ENCODE results near the gene BCL11A.

BCL11A gene

DNA sequence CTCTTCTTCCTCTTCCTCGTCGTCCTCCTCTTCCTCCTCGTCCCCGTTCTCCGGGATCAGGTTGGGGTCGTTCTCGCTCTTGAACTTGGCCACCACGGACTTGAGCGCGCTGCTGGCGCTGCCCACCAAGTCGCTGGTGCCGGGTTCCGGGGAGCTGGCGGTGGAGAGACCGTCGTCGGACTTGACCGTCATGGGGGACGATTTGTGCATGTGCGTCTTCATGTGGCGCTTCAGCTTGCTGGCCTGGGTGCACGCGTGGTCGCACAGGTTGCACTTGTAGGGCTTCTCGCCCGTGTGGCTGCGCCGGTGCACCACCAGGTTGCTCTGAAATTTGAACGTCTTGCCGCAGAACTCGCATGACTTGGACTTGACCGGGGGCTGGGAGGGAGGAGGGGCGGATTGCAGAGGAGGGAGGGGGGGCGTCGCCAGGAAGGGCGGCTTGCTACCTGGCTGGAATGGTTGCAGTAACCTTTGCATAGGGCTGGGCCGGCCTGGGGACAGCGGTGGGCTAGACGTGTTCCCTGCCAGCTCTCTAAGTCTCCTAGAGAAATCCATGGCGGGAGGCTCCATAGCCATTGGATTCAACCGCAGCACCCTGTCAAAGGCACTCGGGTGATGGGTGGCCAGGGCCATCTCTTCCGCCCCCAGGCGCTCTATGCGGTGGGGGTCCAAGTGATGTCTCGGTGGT lies 91.9 kb downstream of the BCL11A start:
- Histone ChIP-seq H3K27me3 (ENCODE audit: insufficient read depth, low read depth, severe bottlenecking) (no peaks in the 10 kb centered on the region), H3K36me3 (peaks cover 18% of the 10 kb centered on the region), H3K27ac (no peak overlapping the region), H3K9me3 (ENCODE audit: severe bottlenecking) (no peaks in the 10 kb centered on the region), H3K4me3 (ENCODE audit: low read depth, low read length) (no peak overlapping the region)
- DNase-seq: no peak
- TF ChIP-seq, protein P1, sequence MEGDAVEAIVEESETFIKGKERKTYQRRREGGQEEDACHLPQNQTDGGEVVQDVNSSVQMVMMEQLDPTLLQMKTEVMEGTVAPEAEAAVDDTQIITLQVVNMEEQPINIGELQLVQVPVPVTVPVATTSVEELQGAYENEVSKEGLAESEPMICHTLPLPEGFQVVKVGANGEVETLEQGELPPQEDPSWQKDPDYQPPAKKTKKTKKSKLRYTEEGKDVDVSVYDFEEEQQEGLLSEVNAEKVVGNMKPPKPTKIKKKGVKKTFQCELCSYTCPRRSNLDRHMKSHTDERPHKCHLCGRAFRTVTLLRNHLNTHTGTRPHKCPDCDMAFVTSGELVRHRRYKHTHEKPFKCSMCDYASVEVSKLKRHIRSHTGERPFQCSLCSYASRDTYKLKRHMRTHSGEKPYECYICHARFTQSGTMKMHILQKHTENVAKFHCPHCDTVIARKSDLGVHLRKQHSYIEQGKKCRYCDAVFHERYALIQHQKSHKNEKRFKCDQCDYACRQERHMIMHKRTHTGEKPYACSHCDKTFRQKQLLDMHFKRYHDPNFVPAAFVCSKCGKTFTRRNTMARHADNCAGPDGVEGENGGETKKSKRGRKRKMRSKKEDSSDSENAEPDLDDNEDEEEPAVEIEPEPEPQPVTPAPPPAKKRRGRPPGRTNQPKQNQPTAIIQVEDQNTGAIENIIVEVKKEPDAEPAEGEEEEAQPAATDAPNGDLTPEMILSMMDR (IDR thresholded peaks at IDR 0.05; ENCODE audit: low read depth, low read length): no peak

DNA sequence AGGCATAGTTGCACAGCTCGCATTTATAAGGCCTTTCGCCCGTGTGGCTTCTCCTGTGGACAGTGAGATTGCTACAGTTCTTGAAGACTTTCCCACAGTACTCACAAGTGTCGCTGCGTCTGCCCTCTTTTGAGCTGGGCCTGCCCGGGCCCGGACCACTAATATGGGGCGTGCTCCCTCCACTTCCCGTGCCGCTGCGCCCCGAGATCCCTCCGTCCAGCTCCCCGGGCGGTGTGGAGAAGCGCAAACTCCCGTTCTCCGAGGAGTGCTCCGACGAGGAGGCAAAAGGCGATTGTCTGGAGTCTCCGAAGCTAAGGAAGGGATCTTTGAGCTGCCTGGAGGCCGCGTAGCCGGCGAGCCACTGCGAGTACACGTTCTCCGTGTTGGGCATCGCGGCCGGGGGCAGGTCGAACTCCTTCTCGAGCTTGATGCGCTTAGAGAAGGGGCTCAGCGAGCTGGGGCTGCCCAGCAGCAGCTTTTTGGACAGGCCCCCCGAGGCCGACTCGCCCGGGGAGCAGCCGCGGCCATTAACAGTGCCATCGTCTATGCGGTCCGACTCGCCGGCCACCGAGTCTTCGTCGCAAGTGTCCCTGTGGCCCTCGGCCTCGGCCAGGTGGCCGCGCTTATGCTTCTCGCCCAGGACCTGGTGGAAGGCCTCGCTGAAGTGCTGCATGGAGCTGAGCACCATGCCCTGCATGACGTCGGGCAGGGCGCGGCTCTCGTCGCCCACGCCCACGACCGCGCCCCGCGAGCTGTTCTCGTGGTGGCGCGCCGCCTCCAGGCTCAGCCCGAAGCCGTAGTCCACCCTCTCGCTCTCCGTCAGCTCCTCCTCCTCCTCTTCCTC lies 92.7 kb downstream of the BCL11A start:
- TF ChIP-seq, protein P1 (IDR thresholded peaks at IDR 0.05; ENCODE audit: low read depth, low read length): no peak
- Histone ChIP-seq H3K9me3 (ENCODE audit: severe bottlenecking) (no peaks in the 10 kb centered on the region), H3K27me3 (ENCODE audit: insufficient read depth, low read depth, severe bottlenecking) (no peaks in the 10 kb centered on the region), H3K36me3 (peaks cover 18% of the 10 kb centered on the region), H3K27ac (no peak overlapping the region), H3K4me3 (ENCODE audit: low read depth, low read length) (no peak overlapping the region)
- no peak for DNase-seq

DNA sequence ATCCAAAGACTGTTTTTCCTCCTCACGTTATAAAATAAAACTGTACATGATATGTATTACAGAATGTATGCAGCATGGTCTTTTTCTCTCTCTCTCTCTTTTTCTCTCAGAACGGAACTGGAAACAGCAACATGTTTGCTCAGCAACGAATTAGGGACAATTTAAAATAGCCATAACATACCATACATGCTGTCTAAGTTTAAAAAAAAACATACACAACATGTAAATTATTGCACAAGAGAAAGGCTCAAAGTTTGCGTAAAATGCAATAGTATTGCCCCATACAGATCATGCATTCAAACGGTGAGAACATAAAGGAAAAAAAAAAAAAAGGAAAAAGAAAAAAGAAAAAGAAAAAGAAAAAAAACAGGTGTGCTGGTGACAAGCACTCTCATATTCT lies 93.6 kb downstream of the BCL11A start:
- Histone ChIP-seq H3K27me3 (ENCODE audit: insufficient read depth, low read depth, severe bottlenecking) (no peaks in the 10 kb centered on the region), H3K9me3 (ENCODE audit: severe bottlenecking) (no peaks in the 10 kb centered on the region), H3K27ac (no peak overlapping the region), H3K36me3 (peaks cover 18% of the 10 kb centered on the region), H3K4me3 (ENCODE audit: low read depth, low read length) (no peak overlapping the region)
- TF ChIP-seq, protein P1 (IDR thresholded peaks at IDR 0.05; ENCODE audit: low read depth, low read length): no peak
- DNase-seq: no peak

DNA sequence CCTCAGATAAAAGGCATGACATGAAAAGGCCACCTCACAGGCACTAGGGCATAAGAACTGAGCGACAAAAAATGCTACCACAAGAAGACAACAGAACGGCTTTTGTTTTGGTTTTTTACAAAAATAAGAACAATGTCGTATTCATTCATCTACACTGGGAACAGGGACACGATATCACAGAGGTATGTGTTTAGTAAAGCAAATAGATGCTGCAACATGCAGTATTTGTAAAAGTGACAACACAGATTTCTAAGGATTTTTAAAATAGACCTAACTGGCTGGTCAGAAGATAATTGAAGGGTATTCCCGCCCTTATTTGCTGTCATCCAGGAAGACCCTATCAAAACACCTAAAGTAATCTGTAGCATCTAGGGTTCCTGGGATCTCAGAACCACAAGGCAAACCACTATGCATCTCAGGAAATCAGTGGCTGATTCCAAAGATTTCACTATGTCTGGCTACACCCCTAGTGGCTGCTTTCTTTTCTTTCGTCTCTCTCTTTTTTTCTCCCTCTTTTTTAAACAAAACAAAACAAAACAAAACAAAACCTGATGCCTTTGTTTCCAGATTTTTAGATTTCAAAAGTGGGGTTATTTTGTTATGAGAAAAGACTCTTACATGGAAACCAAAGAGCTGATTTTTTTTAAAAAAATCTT lies 97.2 kb downstream of the BCL11A start:
- Histone ChIP-seq H3K9me3 (ENCODE audit: severe bottlenecking) (no peaks in the 10 kb centered on the region), H3K4me3 (ENCODE audit: low read depth, low read length) (no peak overlapping the region), H3K27me3 (ENCODE audit: insufficient read depth, low read depth, severe bottlenecking) (no peaks in the 10 kb centered on the region), H3K36me3 (peaks cover 12% of the 10 kb centered on the region), H3K27ac (no peak overlapping the region)
- TF ChIP-seq, protein P1 (IDR thresholded peaks at IDR 0.05; ENCODE audit: low read depth, low read length): no peak
- DNase-seq: no peak

DNA sequence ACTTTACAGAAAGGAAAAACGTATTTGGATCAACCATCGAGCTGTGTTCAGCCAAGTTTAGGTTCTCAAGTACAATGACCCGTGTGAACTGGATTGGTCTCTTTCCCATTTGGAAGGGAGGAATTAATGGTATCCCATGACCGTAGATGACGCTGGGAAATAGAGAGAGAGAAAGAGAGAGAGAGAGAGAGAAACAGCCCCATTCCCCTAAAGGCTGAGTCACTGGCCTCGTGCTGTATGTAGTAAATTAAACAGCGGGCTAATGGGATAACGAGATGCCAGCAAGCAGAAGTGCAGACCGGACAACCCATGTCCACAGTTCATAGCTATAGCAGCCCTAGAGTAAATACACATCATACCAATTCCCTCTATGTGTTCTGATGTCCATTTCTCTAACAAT lies 99.6 kb downstream of the BCL11A start:
- H3K27me3 ChIP-seq (ENCODE audit: insufficient read depth, low read depth, severe bottlenecking): no peaks in the 10 kb centered on the region
- no peak for DNase-seq
- no peaks in the 10 kb centered on the region for H3K9me3 ChIP-seq (ENCODE audit: severe bottlenecking)
- no peaks in the 10 kb centered on the region; the same call in 1 of the 2 replicates for H3K36me3 ChIP-seq
- TF ChIP-seq, protein P1 (IDR thresholded peaks at IDR 0.05; ENCODE audit: low read depth, low read length): no peak
- H3K27ac ChIP-seq: no peak overlapping the region
- no peak overlapping the region for H3K4me3 ChIP-seq (ENCODE audit: low read depth, low read length)

Data from WERI-Rb-1 (cell line).